SHP77 (cell line): ENCODE data around the gene C17orf75.
"Not testable (repeated sequence)": the region's sequence is repeated elsewhere in the genome, so short reads cannot be mapped to it uniquely, and the experiment has no call there.

Experiments used
- DNase-seq, 2 experiments: peaks; one replicate each; lab custom pipeline; 2025; lab: John Stamatoyannopoulos, UW

The C17orf75 gene

GRCh38 chr17:32341857-32342602 lies at the start of gene C17orf75:
Gene C17orf75, minus strand, starts transcription at chr17:32342173. Its CDS starts 34 bp downstream, at chr17:32342139.
- peak; percentile 78 for DNase-seq

GRCh38 chr17:32388613-32389459 lies 46.9 kb upstream of the C17orf75 start:
- no peak for DNase-seq

DNA sequence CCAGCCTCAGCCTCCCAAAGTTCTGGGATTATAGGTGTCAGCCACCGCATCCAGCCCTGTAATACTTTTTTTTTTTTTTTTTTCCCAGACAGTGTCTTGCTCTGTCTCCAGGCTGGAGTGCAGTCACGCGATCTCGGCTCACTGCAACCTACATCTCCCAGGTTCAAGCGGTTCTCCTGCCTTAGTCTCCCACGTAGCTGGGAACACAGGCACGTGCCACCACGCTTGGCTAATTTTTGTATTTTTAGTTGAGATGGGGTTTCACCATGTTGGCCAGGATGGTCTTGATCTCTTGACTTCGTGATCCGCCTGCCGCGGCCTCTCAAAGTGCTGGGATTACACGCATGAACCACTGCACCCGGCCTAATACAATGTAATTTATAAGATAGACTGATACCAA lies 46.2 kb upstream of the C17orf75 start:
- DNase-seq = not testable (repeated sequence)

DNA sequence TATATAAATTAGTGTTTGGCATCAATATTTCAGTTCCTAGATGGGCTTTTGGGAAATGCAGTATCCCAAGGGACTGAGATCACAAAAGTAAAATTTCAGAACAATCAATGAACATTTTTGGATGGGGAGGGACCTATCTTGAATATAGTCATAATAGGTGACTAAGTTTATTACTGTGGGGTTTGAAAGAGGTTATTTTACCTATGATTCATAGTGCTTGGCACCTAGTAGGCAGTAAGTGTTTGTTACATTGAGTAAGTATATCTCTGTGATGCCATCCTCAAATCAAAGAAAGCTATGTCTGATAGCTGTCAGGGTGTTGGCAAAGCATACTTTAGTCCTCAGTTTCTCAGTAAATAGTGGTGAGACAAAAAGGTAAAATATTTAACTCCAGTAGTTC lies 44.9 kb upstream of the C17orf75 start:
- no peak for DNase-seq

- DNase-seq = no peak
Observed at GRCh38 chr17:32385971-32386370, 44.0 kb upstream of the C17orf75 start.

DNA sequence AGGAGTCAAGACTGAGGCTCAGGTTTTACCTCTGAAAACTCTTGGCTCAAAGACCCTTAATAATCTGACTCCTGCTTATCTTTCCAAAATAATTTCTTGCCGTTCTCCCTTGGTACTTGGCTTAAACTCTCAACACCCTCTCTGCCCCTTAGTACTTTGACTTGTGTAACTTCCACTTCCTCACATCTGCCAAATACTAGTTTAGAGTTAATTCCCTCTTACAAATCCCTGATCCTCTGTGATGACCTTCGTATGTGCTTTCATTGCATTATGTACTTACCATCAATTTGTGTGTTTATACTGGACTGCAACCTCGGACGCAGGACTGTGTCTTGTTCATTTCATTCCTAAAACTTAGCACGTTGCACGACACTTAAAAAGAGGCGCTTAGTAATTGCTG lies 43.1 kb upstream of the C17orf75 start:
- DNase-seq = no peak

- no peak for DNase-seq
Observed at GRCh38 chr17:32383926-32384434, 42.0 kb upstream of the C17orf75 start.

GRCh38 chr17:32382526-32383223 lies 40.7 kb upstream of the C17orf75 start:
- no peak for DNase-seq

DNA sequence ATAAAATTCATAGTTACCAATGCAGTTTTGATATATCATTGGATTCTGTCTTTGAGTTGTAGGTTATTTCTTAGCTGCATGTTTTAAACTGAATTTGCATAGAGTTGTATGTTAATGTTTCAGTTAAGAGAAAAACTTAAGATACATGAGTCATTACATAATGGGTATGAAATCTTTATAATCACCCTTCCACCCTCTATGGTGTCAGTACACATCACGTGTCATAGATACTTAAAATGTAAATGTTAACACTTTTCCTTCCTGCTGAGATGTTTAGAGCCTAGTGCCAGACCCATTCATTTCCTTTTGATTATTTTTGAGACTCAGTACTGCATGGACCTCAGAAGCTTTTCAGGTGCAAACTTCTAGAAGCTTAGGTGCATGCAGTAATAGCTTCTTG lies 28.5 kb upstream of the C17orf75 start:
- no peak for DNase-seq

DNA sequence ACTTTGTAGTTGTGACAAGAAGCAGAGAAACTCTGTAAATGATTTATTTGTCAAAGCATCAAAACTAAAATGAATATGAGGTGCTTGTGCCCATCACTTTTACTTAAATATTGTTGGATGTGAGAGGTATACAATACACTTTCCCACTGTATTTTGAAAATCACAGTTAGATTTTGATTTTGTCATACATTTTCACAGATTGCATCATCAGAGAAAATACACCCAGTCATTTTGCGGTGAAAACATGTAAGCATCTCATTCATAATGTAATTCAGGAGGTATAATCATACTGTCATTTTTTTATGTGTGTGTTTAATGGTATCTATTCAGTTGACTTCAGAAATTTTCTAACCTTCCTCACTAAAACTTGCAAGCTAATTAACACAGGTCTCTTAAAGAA lies 19.3 kb upstream of the C17orf75 start:
- no peak for DNase-seq

- no peak for DNase-seq
Observed at GRCh38 chr17:32357615-32358014, 15.6 kb upstream of the C17orf75 start.

GRCh38 chr17:32356750-32357149 lies 14.8 kb upstream of the C17orf75 start:
- DNase-seq = no peak

GRCh38 chr17:32356378-32356743 lies 14.4 kb upstream of the C17orf75 start:
- no peak for DNase-seq

DNA sequence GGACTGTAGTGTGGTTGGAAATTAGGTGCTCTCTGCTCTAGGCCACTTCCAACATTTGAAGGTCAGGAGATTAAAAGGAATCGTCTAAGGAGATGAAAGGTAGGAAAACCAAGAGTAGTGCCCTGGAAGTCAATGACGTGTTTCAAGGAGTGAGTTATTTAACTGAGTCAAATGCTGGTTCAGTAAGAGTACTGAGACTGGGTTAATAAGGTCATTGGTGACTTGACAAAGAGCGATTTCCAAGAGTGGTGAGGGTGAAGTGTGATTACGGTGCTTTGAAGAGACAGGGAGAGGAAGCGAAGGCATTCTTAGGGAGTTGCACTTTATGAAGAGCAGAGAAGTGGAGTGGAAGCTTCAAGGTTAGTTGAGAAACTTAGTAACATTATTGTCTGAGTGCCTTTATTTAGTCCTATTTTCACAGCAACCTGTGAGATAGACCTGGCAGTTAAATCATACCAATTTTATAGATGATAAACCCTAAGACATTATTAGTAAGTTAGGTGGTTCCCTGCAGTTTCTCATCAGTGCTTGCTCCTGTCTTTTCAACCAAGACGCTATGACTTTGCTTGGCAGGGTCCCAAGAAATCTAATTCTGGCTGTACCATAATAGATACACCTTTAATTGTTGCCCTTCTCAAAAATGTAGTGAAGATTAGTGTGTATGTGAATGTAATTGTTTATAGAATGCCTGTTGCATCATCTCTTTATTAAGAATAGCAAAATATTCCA lies 13.8 kb upstream of the C17orf75 start:
- no peak for DNase-seq

DNA sequence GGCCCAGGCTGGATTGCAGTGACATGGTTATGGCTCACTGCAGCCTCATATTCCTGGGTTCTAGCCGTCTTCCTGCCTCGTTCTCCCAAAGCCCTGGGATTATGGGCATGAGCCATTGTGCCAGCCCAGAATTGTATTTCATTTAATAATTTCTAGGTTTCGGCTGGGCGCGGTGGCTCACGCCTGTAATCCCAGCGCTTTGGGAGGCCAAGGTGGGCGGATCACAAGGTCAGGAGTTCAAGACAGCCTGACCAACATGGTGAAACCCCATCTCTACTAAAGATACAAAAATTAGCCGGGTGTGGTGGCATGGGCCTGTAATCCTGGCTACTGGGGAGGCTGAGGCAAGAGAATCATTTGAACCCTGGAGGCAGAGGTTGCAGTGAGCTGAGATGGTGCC lies 10.8 kb upstream of the C17orf75 start:
- not testable (repeated sequence) for DNase-seq

- DNase-seq = no peak
Observed at GRCh38 chr17:32350666-32351418, 8.9 kb upstream of the C17orf75 start.

DNA sequence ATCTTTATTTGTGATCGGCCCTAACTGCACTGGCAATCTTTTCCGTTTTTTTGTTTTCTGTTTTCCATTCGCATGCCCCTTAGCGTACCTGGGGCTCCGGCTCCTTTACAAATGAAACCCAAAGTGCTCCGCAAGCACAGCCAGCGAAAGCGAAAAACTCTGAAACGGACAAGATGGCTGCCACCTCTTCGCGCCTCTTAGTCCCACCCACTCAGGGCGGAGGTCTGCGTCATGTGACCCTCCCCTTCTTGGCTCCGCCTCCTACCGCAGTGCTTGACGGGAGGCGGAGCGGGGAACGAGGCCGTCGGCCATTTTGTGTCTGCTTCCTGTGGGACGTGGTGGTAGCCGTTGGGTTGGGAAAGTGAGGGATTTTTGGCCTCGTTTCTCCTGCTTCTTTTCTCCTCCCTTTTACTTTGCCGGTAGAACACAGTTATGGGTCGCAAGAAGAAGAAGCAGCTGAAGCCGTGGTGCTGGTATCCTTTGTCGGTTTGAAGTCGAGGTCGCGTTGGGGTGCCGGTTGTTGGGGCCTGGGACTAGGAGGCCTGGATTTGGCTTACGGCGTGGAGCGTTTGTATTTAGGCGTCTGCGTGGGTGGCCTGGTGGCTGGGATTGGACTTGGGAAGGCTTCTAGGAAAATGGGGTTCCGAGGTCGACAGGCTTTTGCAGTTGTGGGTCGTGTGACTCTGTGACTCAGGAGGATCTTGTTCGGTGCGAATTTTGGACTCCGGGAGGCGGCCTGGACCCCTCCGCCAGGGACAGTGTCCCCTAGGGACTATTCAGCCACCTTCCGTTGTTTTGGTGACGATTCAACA lies 8.1 kb upstream of the C17orf75 start, which contains the start of gene ZNF207:
TSS of gene ZNF207 (plus strand) at position 304 of the 812 bp plus-strand sequence. CDS start at position 433, 129 bp downstream.
- peak; percentile 90 to 91 for DNase-seq

DNA sequence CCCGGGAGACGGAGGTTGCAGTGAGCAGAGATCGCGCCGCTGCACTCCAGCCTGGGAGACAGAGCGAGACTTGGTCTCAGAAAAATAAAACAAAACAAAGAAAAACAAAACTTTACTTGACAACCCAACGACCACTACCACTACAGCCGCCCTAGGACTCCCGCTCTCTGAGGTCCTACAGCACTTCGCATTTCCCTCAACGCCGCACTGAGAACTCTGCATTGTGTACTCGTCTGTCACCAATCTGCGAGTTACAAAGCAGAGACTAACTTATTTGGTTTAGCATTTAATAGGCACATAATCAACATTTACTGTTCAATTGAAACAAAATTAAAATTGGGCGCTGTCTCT lies 7.5 kb upstream of the C17orf75 start:
- DNase-seq = no peak

DNA sequence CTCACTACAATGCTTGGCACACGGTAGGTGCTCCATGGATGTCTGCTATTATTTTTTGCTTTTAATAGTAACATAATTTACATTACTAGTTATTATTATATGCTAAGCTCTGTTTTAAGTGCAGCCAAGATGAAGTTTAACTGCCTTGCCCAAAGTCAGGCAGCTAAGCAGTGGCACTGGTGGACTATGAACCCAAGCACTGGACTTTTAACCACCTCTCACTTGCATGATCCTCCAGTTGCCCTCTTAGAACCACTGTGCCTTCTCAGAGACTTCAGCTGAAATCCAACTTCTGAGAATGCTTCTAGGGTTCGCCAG lies 6.5 kb upstream of the C17orf75 start:
- no peak for DNase-seq

GRCh38 chr17:32345951-32346600 lies 4.1 kb upstream of the C17orf75 start:
- DNase-seq = no peak
